ENCODE results near the gene TMEM115.
A peak's percentile ranks its signal among the peaks of the same experiment; 100 is the strongest.

Gene TMEM115

GRCh38 chr3:50342813-50343633, 16.3 kb downstream of the TMEM115 start:
- Histone ChIP-seq H3K9me3 (ENCODE audit: control insufficient read depth in 5 of 5, low read length in 5 of 5) (no peaks in the 10 kb centered on the region), H3K27ac (ENCODE audit: low read depth, low read length) (no peak overlapping the region), H3K4me3 (ENCODE audit: low read depth in 1 of 5, low read length in 5 of 5) (no peak overlapping the region), H3K27me3 (ENCODE audit: control insufficient read depth in 5 of 5, insufficient read depth in 4 of 5, low read length in 5 of 5) (no peaks in the 10 kb centered on the region), H3K36me3 (ENCODE audit: control insufficient read depth in 5 of 5, insufficient read depth in 5 of 5, low read length in 5 of 5) (peaks cover 0 to 7% (median 4%) of the 10 kb centered on the region in 5 donors), H3K9ac (ENCODE audit: low read length in 5 of 5) (no peak overlapping the region), H3K4me1 (ENCODE audit: control insufficient read depth in 5 of 5, insufficient read depth in 5 of 5, low read length in 5 of 5) (peaks cover 4 to 51% (median 49%) of the 10 kb centered on the region in 5 donors)

- Histone ChIP-seq H3K9ac (ENCODE audit: low read length in 5 of 5) (no peak overlapping the region), H3K9me3 (ENCODE audit: control insufficient read depth in 5 of 5, low read length in 5 of 5) (no peaks in the 10 kb centered on the region), H3K4me1 (ENCODE audit: control insufficient read depth in 5 of 5, insufficient read depth in 5 of 5, low read length in 5 of 5) (peaks cover 6 to 58% (median 52%) of the 10 kb centered on the region in 5 donors), H3K4me3 (ENCODE audit: low read depth in 1 of 5, low read length in 5 of 5) (peak overlapping the region in 1 of 5 donors; percentile 71), H3K27ac (ENCODE audit: low read depth, low read length) (no peak overlapping the region), H3K27me3 (ENCODE audit: control insufficient read depth in 5 of 5, insufficient read depth in 4 of 5, low read length in 5 of 5) (no peaks in the 10 kb centered on the region), H3K36me3 (ENCODE audit: control insufficient read depth in 5 of 5, insufficient read depth in 5 of 5, low read length in 5 of 5) (no peaks in the 10 kb centered on the region)
Observed at GRCh38 chr3:50341996-50342650, 17.2 kb downstream of the TMEM115 start.

- H3K27ac ChIP-seq (ENCODE audit: low read depth, low read length) = no peak overlapping the region
- peaks cover 6 to 63% (median 56%) of the 10 kb centered on the region in 5 donors for H3K4me1 ChIP-seq (ENCODE audit: control insufficient read depth in 5 of 5, insufficient read depth in 5 of 5, low read length in 5 of 5)
- no peaks in the 10 kb centered on the region for H3K9me3 ChIP-seq (ENCODE audit: control insufficient read depth in 5 of 5, low read length in 5 of 5)
- peak overlapping the region in 2 of 5 donors; percentile 34 to 82 for H3K9ac ChIP-seq (ENCODE audit: low read length in 5 of 5)
- no peaks in the 10 kb centered on the region for H3K27me3 ChIP-seq (ENCODE audit: control insufficient read depth in 5 of 5, insufficient read depth in 4 of 5, low read length in 5 of 5)
- no peaks in the 10 kb centered on the region for H3K36me3 ChIP-seq (ENCODE audit: control insufficient read depth in 5 of 5, insufficient read depth in 5 of 5, low read length in 5 of 5)
- H3K4me3 ChIP-seq (ENCODE audit: low read depth in 1 of 5, low read length in 5 of 5) = peak overlapping the region; percentile 71 to 76 (median 71)
Observed at GRCh38 chr3:50341537-50341936, 17.8 kb downstream of the TMEM115 start.

GRCh38 chr3:50340448-50341329, 18.6 kb downstream of the TMEM115 start, which contains the start of gene RASSF1:
Gene RASSF1, minus strand, starts transcription at chr3:50340836. Its CDS starts 31 bp downstream, at chr3:50340805.
- Histone ChIP-seq H3K4me1 (ENCODE audit: control insufficient read depth in 5 of 5, insufficient read depth in 5 of 5, low read length in 5 of 5) (peaks cover 7 to 68% (median 62%) of the 10 kb centered on the region in 5 donors), H3K4me3 (ENCODE audit: low read depth in 1 of 5, low read length in 5 of 5) (peak within 1 kb of the TSS; percentile 71 to 76 (median 71)), H3K27ac (ENCODE audit: low read depth, low read length) (peak within 1 kb of the TSS; percentile 13), H3K9ac (ENCODE audit: low read length in 5 of 5) (peak within 1 kb of the TSS in 4 of 5 donors; percentile 22 to 82 (median 38)), H3K9me3 (ENCODE audit: control insufficient read depth in 5 of 5, low read length in 5 of 5) (no peaks in the 10 kb centered on the region), H3K27me3 (ENCODE audit: control insufficient read depth in 5 of 5, insufficient read depth in 4 of 5, low read length in 5 of 5) (no peaks in the 10 kb centered on the region), H3K36me3 (ENCODE audit: control insufficient read depth in 5 of 5, insufficient read depth in 5 of 5, low read length in 5 of 5) (no peaks in the 10 kb centered on the region)

GRCh38 chr3:50340147-50340447, 19.2 kb downstream of the TMEM115 start:
- peaks cover 7 to 67% (median 62%) of the 10 kb centered on the region in 5 donors for H3K4me1 ChIP-seq (ENCODE audit: control insufficient read depth in 5 of 5, insufficient read depth in 5 of 5, low read length in 5 of 5)
- H3K27me3 ChIP-seq (ENCODE audit: control insufficient read depth in 5 of 5, insufficient read depth in 4 of 5, low read length in 5 of 5) = no peaks in the 10 kb centered on the region
- H3K27ac ChIP-seq (ENCODE audit: low read depth, low read length) = peak overlapping the region; percentile 13
- no peaks in the 10 kb centered on the region for H3K9me3 ChIP-seq (ENCODE audit: control insufficient read depth in 5 of 5, low read length in 5 of 5)
- H3K4me3 ChIP-seq (ENCODE audit: low read depth in 1 of 5, low read length in 5 of 5) = peak overlapping the region; percentile 58 to 72 (median 71)
- peak overlapping the region in 4 of 5 donors; percentile 22 to 82 (median 38) for H3K9ac ChIP-seq (ENCODE audit: low read length in 5 of 5)
- H3K36me3 ChIP-seq (ENCODE audit: control insufficient read depth in 5 of 5, insufficient read depth in 5 of 5, low read length in 5 of 5) = no peaks in the 10 kb centered on the region

- H3K4me1 ChIP-seq (ENCODE audit: control insufficient read depth in 5 of 5, insufficient read depth in 5 of 5, low read length in 5 of 5) = peaks cover 6 to 68% (median 65%) of the 10 kb centered on the region in 5 donors
- no peaks in the 10 kb centered on the region for H3K9me3 ChIP-seq (ENCODE audit: control insufficient read depth in 5 of 5, low read length in 5 of 5)
- H3K4me3 ChIP-seq (ENCODE audit: low read depth in 1 of 5, low read length in 5 of 5) = peak overlapping the region; percentile 58 to 72 (median 71)
- H3K36me3 ChIP-seq (ENCODE audit: control insufficient read depth in 5 of 5, insufficient read depth in 5 of 5, low read length in 5 of 5) = no peaks in the 10 kb centered on the region
- H3K27ac ChIP-seq (ENCODE audit: low read depth, low read length) = peak overlapping the region; percentile 92
- no peaks in the 10 kb centered on the region for H3K27me3 ChIP-seq (ENCODE audit: control insufficient read depth in 5 of 5, insufficient read depth in 4 of 5, low read length in 5 of 5)
- H3K9ac ChIP-seq (ENCODE audit: low read length in 5 of 5) = peak overlapping the region in 4 of 5 donors; percentile 22 to 82 (median 38)
Observed at GRCh38 chr3:50339485-50340146, 19.7 kb downstream of the TMEM115 start.

GRCh38 chr3:50338965-50339364, 20.4 kb downstream of the TMEM115 start:
- H3K4me1 ChIP-seq (ENCODE audit: control insufficient read depth in 5 of 5, insufficient read depth in 5 of 5, low read length in 5 of 5) = peaks cover 10 to 75% (median 72%) of the 10 kb centered on the region in 5 donors

GRCh38 chr3:50337175-50337861, 22.0 kb downstream of the TMEM115 start:
- peaks cover 17 to 86% (median 83%) of the 10 kb centered on the region in 5 donors for H3K4me1 ChIP-seq (ENCODE audit: control insufficient read depth in 5 of 5, insufficient read depth in 5 of 5, low read length in 5 of 5)
- H3K9ac ChIP-seq (ENCODE audit: low read length in 5 of 5) = peak overlapping the region in 4 of 5 donors; percentile 80 to 94 (median 87)
- peak overlapping the region; percentile 92 for H3K27ac ChIP-seq (ENCODE audit: low read depth, low read length)
- no peaks in the 10 kb centered on the region for H3K9me3 ChIP-seq (ENCODE audit: control insufficient read depth in 5 of 5, low read length in 5 of 5)
- H3K27me3 ChIP-seq (ENCODE audit: control insufficient read depth in 5 of 5, insufficient read depth in 4 of 5, low read length in 5 of 5) = no peaks in the 10 kb centered on the region
- peak overlapping the region; percentile 40 to 92 (median 85) for H3K4me3 ChIP-seq (ENCODE audit: low read depth in 1 of 5, low read length in 5 of 5)
- H3K36me3 ChIP-seq (ENCODE audit: control insufficient read depth in 5 of 5, insufficient read depth in 5 of 5, low read length in 5 of 5) = peaks cover 0 to 4% (median under 1%) of the 10 kb centered on the region in 5 donors

More at GRCh38 chr3:50338965-50339364, 20.4 kb downstream of the TMEM115 start:
- Histone ChIP-seq H3K9me3 (ENCODE audit: control insufficient read depth in 5 of 5, low read length in 5 of 5) (no peaks in the 10 kb centered on the region), H3K27me3 (ENCODE audit: control insufficient read depth in 5 of 5, insufficient read depth in 4 of 5, low read length in 5 of 5) (no peaks in the 10 kb centered on the region), H3K36me3 (ENCODE audit: control insufficient read depth in 5 of 5, insufficient read depth in 5 of 5, low read length in 5 of 5) (no peaks in the 10 kb centered on the region), H3K4me3 (ENCODE audit: low read depth in 1 of 5, low read length in 5 of 5) (peak overlapping the region; percentile 14 to 86 (median 56)), H3K27ac (ENCODE audit: low read depth, low read length) (peak overlapping the region; percentile 92), H3K9ac (ENCODE audit: low read length in 5 of 5) (peak overlapping the region in 3 of 5 donors; percentile 16 to 60 (median 16))
